Myocyte (in vitro differentiated cells): ENCODE data around the gene DCLK2. TPM values are rescaled to one million over a fixed set of nuclear protein-coding genes. Genes with fewer than 3 reads are reported as not detected.

Source experiments
- DNase-seq: peaks from one replicate; pipeline ENCODE4 v3.0.0-alpha.2; 2012; ENCODE audit warnings: low read depth
- total RNA-seq: library from RNA; depleted of rRNA; stranded (reverse); fragments of >200 nt; gene quantifications from 2 replicates; pipeline ENCODE4 v1.2.3, GENCODE V29; 2014

The DCLK2 gene
- total RNA-seq, 1 donor from 2014 or later: 21.5 TPM

GRCh38 chr4:150117094-150117493 is 38.8 kb downstream of the DCLK2 start:
- no peak for DNase-seq

- DNase-seq: no peak
These were observed 39.4 kb downstream of the DCLK2 start for GRCh38 chr4:150117629-150118028.

- DNase-seq: peak; percentile 25
These were observed 41.2 kb downstream of the DCLK2 start for GRCh38 chr4:150119492-150119891.

- DNase-seq: no peak
These were observed 44.8 kb downstream of the DCLK2 start for GRCh38 chr4:150123087-150123486.

GRCh38 chr4:150123796-150124677 is 45.8 kb downstream of the DCLK2 start:
- peak; percentile 33 for DNase-seq

- DNase-seq: peak; percentile 81
These were observed 48.1 kb downstream of the DCLK2 start for GRCh38 chr4:150126201-150126863.

GRCh38 chr4:150126864-150127203 is 48.6 kb downstream of the DCLK2 start:
- DNase-seq: no peak

GRCh38 chr4:150127757-150128156 is 49.5 kb downstream of the DCLK2 start:
- DNase-seq: no peak

- no peak for DNase-seq
These were observed 52.7 kb downstream of the DCLK2 start for GRCh38 chr4:150130933-150131332.

- no peak for DNase-seq
These were observed 53.5 kb downstream of the DCLK2 start for GRCh38 chr4:150131581-150132228.

- no peak for DNase-seq
These were observed 55.4 kb downstream of the DCLK2 start for GRCh38 chr4:150133605-150134004.

GRCh38 chr4:150135134-150135772 is 57.0 kb downstream of the DCLK2 start:
- DNase-seq: no peak

GRCh38 chr4:150136036-150136435 is 57.8 kb downstream of the DCLK2 start:
- DNase-seq: no peak

- DNase-seq: peak; percentile 82
These were observed 58.2 kb downstream of the DCLK2 start for GRCh38 chr4:150136481-150136880.

- DNase-seq: peak; percentile 71
These were observed 61.1 kb downstream of the DCLK2 start for GRCh38 chr4:150139297-150139865.

GRCh38 chr4:150140774-150141400 is 62.6 kb downstream of the DCLK2 start:
- DNase-seq: peak; percentile 64

GRCh38 chr4:150141756-150142155 is 63.5 kb downstream of the DCLK2 start:
- DNase-seq: no peak

GRCh38 chr4:150142831-150143230 is 64.6 kb downstream of the DCLK2 start:
- no peak for DNase-seq

GRCh38 chr4:150145090-150145945 is 67.1 kb downstream of the DCLK2 start:
- DNase-seq: no peak

- DNase-seq: no peak
These were observed 67.7 kb downstream of the DCLK2 start for GRCh38 chr4:150145946-150146340.
